IMR-90 (cell line): ENCODE data around the gene PDC. TPM values are rescaled to one million over a fixed set of nuclear protein-coding genes. Genes with fewer than 3 reads are reported as not detected.

ENCODE experiments used
- ATAC-seq: fragments of 200-7000 bp; cut with Tn5 transposase; 2 replicates; pipeline ENCODE4 v1.9.1; 2020; ENCODE audit warnings: low read depth, mild to moderate bottlenecking, moderate library complexity
- Bru-seq: library from RNA; stranded (reverse); fragments of 400-500 nt; gene quantifications from one replicate; lab custom pipeline; 2021; lab: Mats Ljungman, UMichigan
- BruChase-seq, 2 experiments: library from RNA; stranded (reverse); fragments of 400-500 nt; gene quantifications; one replicate each; lab custom pipeline; 2021; lab: Mats Ljungman, UMichigan
- BruUV-seq: library from RNA; stranded (reverse); fragments of 400-500 nt; replicated peaks from 2 replicates; lab custom pipeline; 2021; lab: Mats Ljungman, UMichigan
- CTCF ChIA-PET: fragments of 300-600 bp; formaldehyde crosslinking; extraction: SDS; loops from one replicate; lab custom pipeline; 2021; ENCODE audit warnings: antibody characterized with exemption; lab: Yijun Ruan, JAX
- POLR2A ChIA-PET: fragments of 300-600 bp; sonication (Branson Sonifier 250); formaldehyde crosslinking; loops from one replicate; lab custom pipeline; 2022; ENCODE audit warnings: antibody characterized with exemption; ENCODE audit not compliant: unreplicated experiment; lab: Charles Lee
- DNase-seq: peaks from one replicate; pipeline ENCODE4 v3.0.0; 2013
- H2AFZ ChIP-seq: replicated peaks from 2 replicates; pipeline ENCODE3; 2013; ENCODE audit warnings: low read length, mild to moderate bottlenecking; ENCODE audit not compliant: poor library complexity
- H2AK5ac ChIP-seq: 2 replicates; pipeline ENCODE4 v1.6.1; 2013; ENCODE audit warnings: low read depth, low read length, inconsistent platforms
- H2AK9ac ChIP-seq: replicated peaks from 2 replicates; pipeline ENCODE3; 2013; ENCODE audit warnings: mild to moderate bottlenecking, low read depth, low read length, moderate library complexity; ENCODE audit not compliant: poor library complexity
- H2BK120ac ChIP-seq: 2 replicates; pipeline ENCODE4 v1.6.1; 2013; ENCODE audit warnings: low read depth, low read length, inconsistent platforms
- H2BK15ac ChIP-seq: 3 replicates; pipeline ENCODE4 v1.6.1; 2013; ENCODE audit warnings: low read depth, low read length, inconsistent platforms
- H2BK20ac ChIP-seq: 2 replicates; pipeline ENCODE4 v1.6.1; 2013; ENCODE audit warnings: low read depth, mild to moderate bottlenecking, inconsistent platforms, low read length, moderate library complexity
- H2BK5ac ChIP-seq: 2 replicates; pipeline ENCODE4 v1.6.1; 2013; ENCODE audit warnings: mild to moderate bottlenecking, low read depth, low read length, inconsistent platforms; ENCODE audit not compliant: poor library complexity, severe bottlenecking
- H3K14ac ChIP-seq: replicated peaks from 2 replicates; pipeline ENCODE4 v1.6.1; 2013; ENCODE audit warnings: low read depth, low read length, inconsistent platforms
- H3K18ac ChIP-seq: 2 replicates; pipeline ENCODE4 v1.6.1; 2013; ENCODE audit warnings: low read depth, low read length, control low read depth
- H3K23ac ChIP-seq: 2 replicates; pipeline ENCODE4 v1.6.1; 2013; ENCODE audit warnings: low read depth, low read length, inconsistent platforms
- H3K27ac ChIP-seq: 2 replicates; pipeline ENCODE4 v1.5.1; 2013; ENCODE audit warnings: mild to moderate bottlenecking, control low read depth, low read length; ENCODE audit not compliant: insufficient read depth
- H3K27me3 ChIP-seq: 2 replicates; pipeline ENCODE4 v1.6.1; 2013; ENCODE audit warnings: low read length; ENCODE audit not compliant: control insufficient read depth, insufficient read depth
- H3K36me3 ChIP-seq: 2 replicates; pipeline ENCODE4 v1.6.1; 2013; ENCODE audit warnings: low read length, mixed read lengths; ENCODE audit not compliant: control insufficient read depth, insufficient read depth
- H3K4ac ChIP-seq: 2 replicates; pipeline ENCODE4 v1.6.1; 2013; ENCODE audit warnings: low read depth, low read length, inconsistent platforms
- H3K4me1 ChIP-seq: 2 replicates; pipeline ENCODE4 v1.6.1; 2013; ENCODE audit warnings: low read length, mixed read lengths; ENCODE audit not compliant: control insufficient read depth, insufficient read depth
- H3K4me2 ChIP-seq: 2 replicates; pipeline ENCODE4 v1.6.1; 2013; ENCODE audit warnings: low read depth, mild to moderate bottlenecking, control low read depth, low read length, moderate library complexity
- H3K4me3 ChIP-seq: 2 replicates; pipeline ENCODE4 v1.5.1; 2013; ENCODE audit warnings: low read depth, mild to moderate bottlenecking, control low read depth, low read length, moderate library complexity; ENCODE audit not compliant: insufficient read depth
- H3K56ac ChIP-seq: 2 replicates; pipeline ENCODE4 v1.6.1; 2013; ENCODE audit warnings: low read length, inconsistent platforms; ENCODE audit not compliant: insufficient read depth; ENCODE audit errors: extremely low read depth
- H3K79me1 ChIP-seq, 2 experiments: 2 replicates each; pipeline ENCODE4 v1.6.1; 2013; ENCODE audit warnings: low read length in 2 of 2, inconsistent platforms in 1 of 2, low read depth in 1 of 2
- H3K9ac ChIP-seq: 2 replicates; pipeline ENCODE4 v1.6.1; 2013; ENCODE audit warnings: low read depth, low read length, control low read depth
- H3K9me1 ChIP-seq: 2 replicates; pipeline ENCODE4 v1.6.1; 2013; ENCODE audit warnings: low read length, inconsistent platforms; ENCODE audit not compliant: insufficient read depth
- H3K9me3 ChIP-seq: 2 replicates; pipeline ENCODE4 v1.6.1; 2013; ENCODE audit warnings: low read length; ENCODE audit not compliant: control insufficient read depth, insufficient read depth
- H4K20me1 ChIP-seq: 2 replicates; pipeline ENCODE4 v1.6.1; 2013; ENCODE audit warnings: low read length, inconsistent platforms; ENCODE audit not compliant: insufficient read depth
- H4K5ac ChIP-seq: 2 replicates; pipeline ENCODE4 v1.6.1; 2013; ENCODE audit warnings: mild to moderate bottlenecking, low read depth, low read length, control low read depth
- H4K8ac ChIP-seq, 2 experiments: 2 replicates each; pipeline ENCODE4 v1.6.1; 2013; ENCODE audit warnings: low read depth in 2 of 2, low read length in 2 of 2, control low read depth in 1 of 2, inconsistent platforms in 1 of 2
- H4K91ac ChIP-seq: 2 replicates; pipeline ENCODE4 v1.6.1; 2013; ENCODE audit warnings: low read depth, low read length, inconsistent platforms; ENCODE audit not compliant: insufficient read depth
- BHLHE40 ChIP-seq: fragments of 150-350 bp; IDR thresholded peaks from 2 replicates; pipeline ENCODE4 v1.6.1; 2016; ENCODE audit warnings: mild to moderate bottlenecking, low read depth, low read length
- CHD1 ChIP-seq: IDR thresholded peaks from 2 replicates; pipeline ENCODE4 v1.6.1; 2012; ENCODE audit warnings: low read depth, low read length, improper control_type of control experiment
- CTCF ChIP-seq: conservative IDR thresholded peaks from 2 replicates; pipeline ENCODE4 v1.5.1; 2012; ENCODE audit warnings: mild to moderate bottlenecking, low read depth, low read length, improper control_type of control experiment
- ELK1 ChIP-seq: fragments of 150-350 bp; IDR thresholded peaks from 2 replicates; pipeline ENCODE4 v1.6.1; 2016; ENCODE audit warnings: low read depth, mild to moderate bottlenecking, low read length, moderate library complexity, borderline replicate concordance
- FOS ChIP-seq: fragments of 150-350 bp; IDR thresholded peaks from 2 replicates; pipeline ENCODE4 v1.6.1; 2016; ENCODE audit warnings: low read depth, low read length
- MAFK ChIP-seq: IDR thresholded peaks from 2 replicates; pipeline ENCODE4 v1.6.1; 2012; ENCODE audit warnings: low read depth, low read length, improper control_type of control experiment
- MAZ ChIP-seq: IDR thresholded peaks from 2 replicates; pipeline ENCODE4 v1.6.1; 2012; ENCODE audit warnings: low read depth, mild to moderate bottlenecking, low read length, improper control_type of control experiment, moderate library complexity, borderline replicate concordance
- MXI1 ChIP-seq: IDR thresholded peaks from 2 replicates; pipeline ENCODE4 v1.6.1; 2012; ENCODE audit warnings: low read depth, mild to moderate bottlenecking, low read length, moderate library complexity, borderline replicate concordance
- NFE2L2 ChIP-seq: fragments of 150-350 bp; IDR thresholded peaks from 2 replicates; pipeline ENCODE4 v1.6.1; 2016; ENCODE audit warnings: low read depth, mild to moderate bottlenecking, low read length
- POLR2A ChIP-seq: IDR thresholded peaks from 2 replicates; pipeline ENCODE4 v1.6.1; 2012; ENCODE audit warnings: mild to moderate bottlenecking, low read depth, low read length
- RAD21 ChIP-seq: IDR thresholded peaks from 2 replicates; pipeline ENCODE4 v1.6.1; 2012; ENCODE audit warnings: low read length, improper control_type of control experiment
- RCOR1 ChIP-seq: IDR thresholded peaks from 2 replicates; pipeline ENCODE4 v1.6.1; 2012; ENCODE audit warnings: mild to moderate bottlenecking, low read length, improper control_type of control experiment; ENCODE audit not compliant: insufficient replicate concordance
- SMC3 ChIP-seq: fragments of 150-350 bp; IDR thresholded peaks from 2 replicates; pipeline ENCODE4 v1.6.1; 2016; ENCODE audit warnings: low read depth, mild to moderate bottlenecking, antibody characterized with exemption, low read length, moderate library complexity
- WGBS, 2 experiments: methylation state at CpG; one replicate each; pipeline versions ENCODE4 v1.1.5 to v1.1.7; 2013; ENCODE audit warnings: missing lambda C conversion rate in 2 of 2; ENCODE audit not compliant: insufficient read length in 1 of 2; ENCODE audit errors: extremely low coverage in 2 of 2; 5-methylcytosine and 5-hydroxymethylcytosine counted together
- dilution Hi-C: fragments of 300-500 bp; cut with HindIII; formaldehyde crosslinking; loops from one replicate; pipeline ENCODE4 v1.14.3; 2018; ENCODE audit warnings: low sequenced_read_pairs; ENCODE audit not compliant: unreplicated experiment
- in situ Hi-C: fragments of 300-500 bp; cut with MboI; formaldehyde crosslinking; loops from 3 replicates; pipeline ENCODE4 v1.14.3; 2019; ENCODE audit warnings: low sequenced_read_pairs, inconsistent platforms, mixed read lengths
- intact Hi-C: fragments of 100-400 bp; cut with micrococcal nuclease; formaldehyde crosslinking; loops from 2 replicates; pipeline ENCODE4 v1.10.0; 2022
- long read RNA-seq: library from polyadenylated mRNA; unstranded; transcript quantifications from one replicate; pipeline ENCODE4 v2.0.0, GENCODE V29; 2021; ENCODE audit not compliant: unreplicated experiment
- polyA plus RNA-seq, 3 experiments: library from polyadenylated mRNA; depleted of rRNA; stranded (reverse); fragments of >200 nt; gene quantifications; 2 replicates each; pipeline ENCODE4 v1.2.3, GENCODE V29; 2012; ENCODE audit warnings: low replicate concordance in 1 of 3
- total RNA-seq: library from RNA; depleted of rRNA; stranded (reverse); fragments of >200 nt; gene quantifications from 2 replicates; pipeline ENCODE4 v1.2.3, GENCODE V29; 2012; rRNA removed
- TF ChIP-seq, protein P1 (sequence below): fragments of 150-350 bp; IDR thresholded peaks from 2 replicates; pipeline ENCODE4 v1.6.1; 2017; ENCODE audit warnings: mild to moderate bottlenecking, antibody characterized with exemption, low read length, low read depth

The PDC gene
- total RNA-seq (not detected in 2 replicates), polyA plus RNA-seq (2012; rRNA removed) (not detected in 2 replicates), Bru-seq, nascent RNA (not detected), BruChase-seq, experiment 1, labeled RNA remaining after a 6-hour chase (not detected), BruChase-seq, experiment 2, labeled RNA remaining after a 2-hour chase (not detected)
- not detected in 2 replicates for polyA plus RNA-seq (2012; cell fraction: cytosol; rRNA removed)
- polyA plus RNA-seq (2012; cell fraction: nucleus; rRNA removed; ENCODE audit: low replicate concordance) = not detected in 2 replicates
- long read RNA-seq = 0 reads

- TF ChIP-seq ELK1 (no peak), CHD1 (no peak), MXI1 (no peak), POLR2A (no peak), FOS (no peak), RCOR1 (no peak), SMC3 (no peak), MAZ (no peak), NFE2L2 (no peak), BHLHE40 (no peak), CTCF (no peak), MAFK (no peak), RAD21 (no peak)
- TF ChIP-seq, protein P1, sequence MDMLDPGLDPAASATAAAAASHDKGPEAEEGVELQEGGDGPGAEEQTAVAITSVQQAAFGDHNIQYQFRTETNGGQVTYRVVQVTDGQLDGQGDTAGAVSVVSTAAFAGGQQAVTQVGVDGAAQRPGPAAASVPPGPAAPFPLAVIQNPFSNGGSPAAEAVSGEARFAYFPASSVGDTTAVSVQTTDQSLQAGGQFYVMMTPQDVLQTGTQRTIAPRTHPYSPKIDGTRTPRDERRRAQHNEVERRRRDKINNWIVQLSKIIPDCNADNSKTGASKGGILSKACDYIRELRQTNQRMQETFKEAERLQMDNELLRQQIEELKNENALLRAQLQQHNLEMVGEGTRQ = no peak
- no peak within 1 kb of the TSS for H2AK9ac ChIP-seq
- no peaks in the 10 kb centered on the region for H3K9me3 ChIP-seq
- dilution Hi-C loops (no loop called here), intact Hi-C loops (no loop called here), in situ Hi-C loops (no loop called here)
- H3K9ac ChIP-seq = no peak within 1 kb of the TSS
- no TSS peak for BruUV-seq
- H3K18ac ChIP-seq = no peak within 1 kb of the TSS
- no peaks in the 10 kb centered on the region for H3K9me1 ChIP-seq
- H4K20me1 ChIP-seq = no peaks in the 10 kb centered on the region
- H3K4me2 ChIP-seq = no peak within 1 kb of the TSS
- DNase-seq (no peak), ATAC-seq (no peak)
- WGBS, 2 experiments = no CpG with 5 or more reads among the region's 2 CpGs
- no peak within 1 kb of the TSS for H3K14ac ChIP-seq
- H2AFZ ChIP-seq = no peak within 1 kb of the TSS
- H3K27ac ChIP-seq = no peak within 1 kb of the TSS
- no peak within 1 kb of the TSS for H3K23ac ChIP-seq
- no peak within 1 kb of the TSS for H2BK120ac ChIP-seq
- ChIA-PET CTCF (no interaction called here), POLR2A (no interaction called here)
- no peak within 1 kb of the TSS for H3K4me3 ChIP-seq
- H4K5ac ChIP-seq = no peak within 1 kb of the TSS
- no peak within 1 kb of the TSS for H4K8ac ChIP-seq
- H2AK5ac ChIP-seq = no peak within 1 kb of the TSS
- no peak within 1 kb of the TSS for H4K91ac ChIP-seq
- no peak within 1 kb of the TSS for H2BK20ac ChIP-seq
- H3K79me1 ChIP-seq = no peaks in the 10 kb centered on the region
- H3K4me1 ChIP-seq = no peaks in the 10 kb centered on the region
- no peak within 1 kb of the TSS for H3K4ac ChIP-seq
- H2BK15ac ChIP-seq = no peak within 1 kb of the TSS
- H2BK5ac ChIP-seq = no peak within 1 kb of the TSS
- no peaks in the 10 kb centered on the region for H3K36me3 ChIP-seq
- no peaks in the 10 kb centered on the region for H3K27me3 ChIP-seq
- H3K56ac ChIP-seq = no peak within 1 kb of the TSS
These were observed at the start of gene PDC for GRCh38 chr1:186461014-186461413. TSS of gene PDC (minus strand) at chr1:186461114. CDS start at chr1:186449459, 11,655 bp downstream.
